ENCODE results near the gene NR5A2.

DNA sequence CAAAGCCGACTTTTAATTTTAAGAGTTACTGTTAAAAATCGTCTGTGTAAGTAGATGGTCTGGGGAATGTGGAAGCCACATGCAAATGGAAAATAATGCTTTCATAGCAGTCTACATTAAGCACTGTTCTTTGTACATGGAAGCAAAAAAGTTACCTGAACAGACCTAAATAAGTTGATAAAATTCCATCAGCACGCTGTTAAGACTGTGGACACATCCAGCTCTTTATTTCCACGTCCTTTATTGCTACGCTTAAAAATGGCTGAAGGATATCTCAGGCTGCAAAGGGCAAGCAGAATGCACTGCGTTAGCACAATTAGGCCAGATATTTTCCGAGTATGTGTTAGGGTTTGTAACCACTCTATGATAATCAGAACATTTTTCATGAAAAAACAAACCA is 22.3 kb downstream of the NR5A2 start:
- TF ChIP-seq, protein P1, sequence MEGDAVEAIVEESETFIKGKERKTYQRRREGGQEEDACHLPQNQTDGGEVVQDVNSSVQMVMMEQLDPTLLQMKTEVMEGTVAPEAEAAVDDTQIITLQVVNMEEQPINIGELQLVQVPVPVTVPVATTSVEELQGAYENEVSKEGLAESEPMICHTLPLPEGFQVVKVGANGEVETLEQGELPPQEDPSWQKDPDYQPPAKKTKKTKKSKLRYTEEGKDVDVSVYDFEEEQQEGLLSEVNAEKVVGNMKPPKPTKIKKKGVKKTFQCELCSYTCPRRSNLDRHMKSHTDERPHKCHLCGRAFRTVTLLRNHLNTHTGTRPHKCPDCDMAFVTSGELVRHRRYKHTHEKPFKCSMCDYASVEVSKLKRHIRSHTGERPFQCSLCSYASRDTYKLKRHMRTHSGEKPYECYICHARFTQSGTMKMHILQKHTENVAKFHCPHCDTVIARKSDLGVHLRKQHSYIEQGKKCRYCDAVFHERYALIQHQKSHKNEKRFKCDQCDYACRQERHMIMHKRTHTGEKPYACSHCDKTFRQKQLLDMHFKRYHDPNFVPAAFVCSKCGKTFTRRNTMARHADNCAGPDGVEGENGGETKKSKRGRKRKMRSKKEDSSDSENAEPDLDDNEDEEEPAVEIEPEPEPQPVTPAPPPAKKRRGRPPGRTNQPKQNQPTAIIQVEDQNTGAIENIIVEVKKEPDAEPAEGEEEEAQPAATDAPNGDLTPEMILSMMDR (IDR thresholded peaks at IDR 0.05) = no peak
- TF ChIP-seq POLR2A (IDR thresholded peaks at IDR 0.05) (no peak), EP300 (IDR thresholded peaks at IDR 0.05) (no peak), POLR2AphosphoS5 (IDR thresholded peaks at IDR 0.05) (no peak)
